Colonic mucosa (tissue), 4 donors: ENCODE measurements around the gene RYR1. TPM values are rescaled to one million over a fixed set of nuclear protein-coding genes. Genes with fewer than 3 reads are reported as not detected.

Experiments used
- DNase-seq: peaks from one replicate; pipeline ENCODE4 v3.0.0-alpha.2; 2020
- H3K27ac ChIP-seq: fragments of 200-600 bp; one replicate; pipeline ENCODE4 v1.8.0; 2021
- H3K27me3 ChIP-seq: fragments of 200-600 bp; one replicate; pipeline ENCODE4 v1.8.0; 2021
- H3K36me3 ChIP-seq: fragments of 200-600 bp; one replicate; pipeline ENCODE4 v1.8.0; 2021
- H3K4me1 ChIP-seq: fragments of 200-600 bp; one replicate; pipeline ENCODE4 v1.8.0; 2021; ENCODE audit warnings: mild to moderate bottlenecking
- H3K4me3 ChIP-seq: fragments of 200-600 bp; one replicate; pipeline ENCODE4 v1.8.0; 2021
- H3K9ac ChIP-seq, 2 donors: one replicate each; pipeline ENCODE4 v1.7.0; 2013; ENCODE audit warnings: control low read depth in 2 of 2, low read depth in 2 of 2, low read length in 2 of 2
- H3K9me3 ChIP-seq: fragments of 200-600 bp; one replicate; pipeline ENCODE4 v1.8.0; 2021
- intact Hi-C: fragments of 100-400 bp; cut with DNase I; formaldehyde crosslinking; loops from one replicate; pipeline ENCODE4 v1.14.1; 2022
- total RNA-seq, 2 donors: library from RNA; stranded (reverse); fragmentation: NEBNext Ultra II Directional in 1 of 2; extraction: Animal tissue kit (Norgen Biotek cat#: 25700) in 1 of 2; gene quantifications; one replicate each; pipeline ENCODE4 v1.2.1, GENCODE V29; 2021
- TF ChIP-seq, protein P1 (sequence below): fragments of 200-600 bp; IDR thresholded peaks from one replicate; pipeline ENCODE4 v1.8.0; 2022; ENCODE audit warnings: antibody characterized with exemption, mild to moderate bottlenecking
- donor health status: healthy.
- donor health status: DM: no; HTN: no; CAD: no.
- donor health status: DM: no; HTN: no; CAD: no.

RYR1 gene
- total RNA-seq, 2 donors from 2014 or later, result 0.64 to 0.89 TPM

DNA sequence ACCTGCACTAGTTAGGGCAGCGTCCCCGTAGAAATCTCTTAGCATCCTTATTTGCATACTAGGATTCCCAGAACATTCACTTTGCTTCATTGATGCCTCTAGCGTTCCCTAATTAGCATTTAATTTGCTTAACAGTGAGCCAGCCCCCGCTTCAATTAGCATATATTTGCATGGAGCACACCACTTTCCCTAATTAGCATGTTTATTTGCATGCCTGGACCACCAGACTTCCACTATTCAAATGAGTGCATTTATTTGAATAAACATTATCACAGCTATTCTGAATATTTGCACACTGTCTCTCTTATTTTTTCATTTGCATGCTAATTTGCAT, 69.6 kb downstream of the RYR1 start:
- H3K4me3 ChIP-seq, result no peak overlapping the region
- TF ChIP-seq, protein P1, sequence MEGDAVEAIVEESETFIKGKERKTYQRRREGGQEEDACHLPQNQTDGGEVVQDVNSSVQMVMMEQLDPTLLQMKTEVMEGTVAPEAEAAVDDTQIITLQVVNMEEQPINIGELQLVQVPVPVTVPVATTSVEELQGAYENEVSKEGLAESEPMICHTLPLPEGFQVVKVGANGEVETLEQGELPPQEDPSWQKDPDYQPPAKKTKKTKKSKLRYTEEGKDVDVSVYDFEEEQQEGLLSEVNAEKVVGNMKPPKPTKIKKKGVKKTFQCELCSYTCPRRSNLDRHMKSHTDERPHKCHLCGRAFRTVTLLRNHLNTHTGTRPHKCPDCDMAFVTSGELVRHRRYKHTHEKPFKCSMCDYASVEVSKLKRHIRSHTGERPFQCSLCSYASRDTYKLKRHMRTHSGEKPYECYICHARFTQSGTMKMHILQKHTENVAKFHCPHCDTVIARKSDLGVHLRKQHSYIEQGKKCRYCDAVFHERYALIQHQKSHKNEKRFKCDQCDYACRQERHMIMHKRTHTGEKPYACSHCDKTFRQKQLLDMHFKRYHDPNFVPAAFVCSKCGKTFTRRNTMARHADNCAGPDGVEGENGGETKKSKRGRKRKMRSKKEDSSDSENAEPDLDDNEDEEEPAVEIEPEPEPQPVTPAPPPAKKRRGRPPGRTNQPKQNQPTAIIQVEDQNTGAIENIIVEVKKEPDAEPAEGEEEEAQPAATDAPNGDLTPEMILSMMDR, result no peak
- no peak overlapping the region for H3K27ac ChIP-seq
- no peak overlapping the region for H3K9ac ChIP-seq
- no peaks in the 10 kb centered on the region for H3K27me3 ChIP-seq
- no peak for DNase-seq
- H3K9me3 ChIP-seq, result no peaks in the 10 kb centered on the region
- no peaks in the 10 kb centered on the region for H3K4me1 ChIP-seq
- intact Hi-C loops, result no loop called here
- H3K36me3 ChIP-seq, result no peaks in the 10 kb centered on the region

DNA sequence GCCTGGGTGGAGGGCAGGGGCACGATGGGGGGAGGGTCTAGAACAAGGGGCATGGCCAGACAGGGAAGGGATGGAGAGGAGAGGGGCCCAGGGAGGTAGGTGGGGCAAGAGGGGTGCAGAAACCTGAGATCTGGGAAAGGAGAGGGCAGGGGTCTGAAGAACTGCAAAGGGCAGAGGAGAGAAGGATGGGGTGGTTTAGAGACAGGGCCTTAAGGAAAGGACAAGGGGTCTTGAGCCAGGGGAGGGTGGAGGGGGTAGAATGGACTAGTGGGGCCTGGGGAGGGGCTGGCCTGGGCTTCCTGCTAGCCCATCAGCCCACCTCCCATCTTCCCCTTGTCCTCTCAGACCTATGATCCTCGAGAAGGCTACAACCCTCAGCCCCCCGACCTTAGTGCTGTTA, 72.5 kb downstream of the RYR1 start:
- no peaks in the 10 kb centered on the region for H3K36me3 ChIP-seq
- intact Hi-C loops, result no loop called here
- H3K4me3 ChIP-seq, result no peak overlapping the region
- H3K4me1 ChIP-seq, result no peaks in the 10 kb centered on the region
- H3K27ac ChIP-seq, result no peak overlapping the region
- no peak for DNase-seq
- H3K27me3 ChIP-seq, result no peaks in the 10 kb centered on the region
- H3K9ac ChIP-seq, result no peak overlapping the region
- TF ChIP-seq, protein P1, result no peak
- no peaks in the 10 kb centered on the region for H3K9me3 ChIP-seq

DNA sequence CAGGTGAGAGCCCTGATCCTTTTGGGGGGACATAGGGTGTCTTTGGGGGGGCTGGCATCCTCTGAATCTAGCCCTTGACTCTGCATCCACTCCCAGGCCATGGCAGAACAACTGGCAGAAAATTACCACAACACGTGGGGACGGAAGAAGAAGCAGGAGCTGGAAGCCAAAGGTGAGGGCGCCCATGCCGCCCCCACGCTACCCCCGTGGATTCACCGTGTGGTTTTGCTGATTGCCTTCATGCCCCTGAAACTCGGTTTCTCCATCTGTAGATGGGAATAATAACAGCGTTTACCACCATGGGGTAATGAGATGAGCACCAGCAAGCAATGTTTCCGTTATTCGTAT, 72.9 kb downstream of the RYR1 start:
- Histone ChIP-seq H3K27ac (no peak overlapping the region), H3K27me3 (no peaks in the 10 kb centered on the region), H3K9me3 (no peaks in the 10 kb centered on the region), H3K9ac (no peak overlapping the region), H3K36me3 (no peaks in the 10 kb centered on the region), H3K4me3 (no peak overlapping the region), H3K4me1 (no peaks in the 10 kb centered on the region)
- TF ChIP-seq, protein P1, result no peak
- DNase-seq, result no peak
- intact Hi-C loops, result no loop called here

DNA sequence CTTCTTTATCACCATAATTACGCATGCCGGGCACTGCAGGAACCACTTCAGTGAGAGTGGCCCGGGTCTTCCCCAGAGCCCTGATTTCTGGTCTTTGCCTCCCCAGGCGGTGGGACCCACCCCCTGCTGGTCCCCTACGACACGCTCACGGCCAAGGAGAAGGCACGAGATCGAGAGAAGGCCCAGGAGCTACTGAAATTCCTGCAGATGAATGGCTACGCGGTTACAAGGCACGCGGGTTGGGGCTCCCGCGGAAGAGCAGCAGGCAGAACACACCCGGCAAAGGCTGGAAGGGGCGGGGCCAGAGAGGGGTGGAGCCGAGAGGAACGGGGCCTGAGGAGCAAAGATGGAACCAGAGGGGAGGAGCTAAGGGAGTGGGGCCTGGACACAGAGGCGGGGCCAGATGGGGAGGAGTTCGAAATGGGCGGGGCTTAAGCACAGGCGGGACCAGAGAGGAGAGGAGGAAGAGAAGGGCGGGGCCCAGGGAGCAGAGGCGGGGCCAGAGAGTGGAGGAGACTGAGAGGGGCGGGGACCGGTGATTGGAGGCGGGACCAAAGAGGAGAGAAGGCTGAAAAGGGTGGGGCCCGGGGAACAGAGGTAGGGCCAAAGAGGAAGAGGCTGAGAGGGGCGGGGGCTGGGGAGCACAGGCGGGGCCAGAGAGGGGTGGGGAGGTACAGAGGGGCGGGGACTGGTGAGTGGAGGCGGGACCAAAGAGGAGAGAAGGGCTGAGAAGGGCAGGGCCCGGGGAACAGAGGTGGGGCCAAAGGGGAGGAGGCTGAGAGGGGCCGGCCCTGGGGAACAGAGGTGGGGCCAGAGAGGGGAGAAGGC, 73.4 kb downstream of the RYR1 start:
- no peaks in the 10 kb centered on the region for H3K4me1 ChIP-seq
- TF ChIP-seq, protein P1, result no peak
- H3K36me3 ChIP-seq, result no peaks in the 10 kb centered on the region
- intact Hi-C loops, result no loop called here
- peak; percentile 92 for DNase-seq
- no peak overlapping the region for H3K4me3 ChIP-seq
- H3K27me3 ChIP-seq, result no peaks in the 10 kb centered on the region
- no peak overlapping the region for H3K9ac ChIP-seq
- no peaks in the 10 kb centered on the region for H3K9me3 ChIP-seq
- H3K27ac ChIP-seq, result no peak overlapping the region

DNA sequence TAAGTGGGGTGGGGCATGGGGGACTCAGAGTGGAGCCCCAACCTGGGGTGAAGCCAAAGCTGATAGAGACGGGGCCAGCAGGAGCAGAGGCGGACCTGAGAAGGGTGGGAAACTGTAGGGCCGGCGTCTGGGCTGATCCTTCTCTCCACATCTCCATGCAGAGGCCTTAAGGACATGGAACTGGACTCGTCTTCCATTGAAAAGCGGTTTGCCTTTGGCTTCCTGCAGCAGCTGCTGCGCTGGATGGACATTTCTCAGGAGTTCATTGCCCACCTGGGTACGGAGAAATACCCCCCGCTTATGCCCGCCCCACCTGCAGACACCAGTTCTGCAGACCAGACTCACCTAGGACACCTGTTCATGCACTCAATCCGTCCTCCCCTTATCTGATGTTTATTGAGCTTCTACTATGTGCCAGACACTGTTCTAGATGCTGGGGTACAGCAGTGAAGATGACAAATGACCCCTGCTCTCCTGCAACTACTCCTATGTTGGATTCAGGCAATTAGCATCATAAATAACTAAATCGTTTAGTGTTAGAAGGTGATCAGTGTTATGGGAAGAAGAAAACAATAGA, 74.1 kb downstream of the RYR1 start:
- DNase-seq, result no peak
- Histone ChIP-seq H3K36me3 (no peaks in the 10 kb centered on the region), H3K9me3 (no peaks in the 10 kb centered on the region), H3K4me3 (no peak overlapping the region), H3K4me1 (no peaks in the 10 kb centered on the region), H3K27ac (no peak overlapping the region), H3K27me3 (no peaks in the 10 kb centered on the region), H3K9ac (no peak overlapping the region)
- TF ChIP-seq, protein P1, result no peak
- intact Hi-C loops, result no loop called here
